NB4 (cell line): Measurements from ENCODE around the gene CCL4L2.
"Not testable (repeated sequence)": the region's sequence is repeated elsewhere in the genome, so short reads cannot be mapped to it uniquely, and the experiment has no call there.

Experiments used
- CTCF ChIP-seq: IDR thresholded peaks from one replicate; pipeline ENCODE4 v1.5.1; 2012; ENCODE audit warnings: low read depth, low read length
- POLR2A ChIP-seq: IDR thresholded peaks from 2 replicates; pipeline ENCODE4 v1.6.1; 2011; ENCODE audit warnings: mild to moderate bottlenecking; ENCODE audit not compliant: insufficient read length; ENCODE audit errors: extremely low read depth

GRCh38 chr17:36168836-36169235, 42.0 kb upstream of the CCL4L2 start:
- TF ChIP-seq CTCF, POLR2A: not testable (repeated sequence)
